Nephron (organoid): ENCODE measurements around the gene PLB1.

ENCODE experiments used
- H3K27ac Mint-ChIP-seq, 3 experiments: 2 replicates each; pipeline ENCODE4 v1.8.0; 2020; ENCODE audit warnings: mixed read lengths in 3 of 3, mild to moderate bottlenecking in 2 of 3, moderate library complexity in 1 of 3
- H3K27me3 Mint-ChIP-seq: 2 replicates; pipeline ENCODE4 v1.8.0; 2021; ENCODE audit warnings: low read depth, mild to moderate bottlenecking, moderate library complexity, mixed read lengths
- H3K36me3 Mint-ChIP-seq: 2 replicates; pipeline ENCODE4 v1.8.0; 2020; ENCODE audit warnings: low read depth, mixed read lengths
- H3K4me1 Mint-ChIP-seq: 2 replicates; pipeline ENCODE4 v1.8.0; 2020; ENCODE audit warnings: mixed read lengths
- H3K4me3 Mint-ChIP-seq, 3 experiments: 2 replicates each; pipeline ENCODE4 v1.8.0; 2020; ENCODE audit warnings: mild to moderate bottlenecking in 3 of 3, mixed read lengths in 3 of 3, moderate library complexity in 2 of 3
- H3K9me3 Mint-ChIP-seq: 2 replicates; pipeline ENCODE4 v1.8.0; 2020; ENCODE audit warnings: mixed read lengths
- TF ChIP-seq, protein P1 (sequence below), 3 experiments: fragments of 200-600 bp; sonication (generic); IDR thresholded peaks; one replicate each; pipeline ENCODE4 v1.5.0; 2021; ENCODE audit warnings: antibody characterized with exemption in 3 of 3; ENCODE audit not compliant: unreplicated experiment in 3 of 3

The PLB1 gene

DNA sequence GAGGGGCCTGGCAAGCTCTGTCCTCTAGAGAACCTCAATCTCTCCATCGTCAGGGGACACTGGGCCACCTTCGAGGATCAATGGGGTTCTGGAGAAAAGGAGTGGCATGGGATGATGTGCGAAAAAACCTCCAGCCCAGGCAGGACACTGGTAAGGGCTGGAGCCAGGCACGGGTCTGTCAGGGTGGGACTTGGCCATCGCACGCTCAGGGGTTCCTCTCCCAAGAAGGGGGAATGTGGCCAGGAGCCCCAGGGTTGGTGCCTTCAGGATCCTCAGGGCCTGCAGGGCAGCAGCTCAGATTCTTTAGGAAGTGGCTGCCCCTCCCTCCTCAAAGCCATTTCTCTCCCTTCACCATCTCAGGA is 46.8 kb upstream of the PLB1 start:
- H3K9me3 Mint-ChIP-seq: no peaks in the 10 kb centered on the region
- no peaks in the 10 kb centered on the region for H3K4me1 Mint-ChIP-seq
- no peak overlapping the region for H3K4me3 Mint-ChIP-seq
- TF ChIP-seq, protein P1, sequence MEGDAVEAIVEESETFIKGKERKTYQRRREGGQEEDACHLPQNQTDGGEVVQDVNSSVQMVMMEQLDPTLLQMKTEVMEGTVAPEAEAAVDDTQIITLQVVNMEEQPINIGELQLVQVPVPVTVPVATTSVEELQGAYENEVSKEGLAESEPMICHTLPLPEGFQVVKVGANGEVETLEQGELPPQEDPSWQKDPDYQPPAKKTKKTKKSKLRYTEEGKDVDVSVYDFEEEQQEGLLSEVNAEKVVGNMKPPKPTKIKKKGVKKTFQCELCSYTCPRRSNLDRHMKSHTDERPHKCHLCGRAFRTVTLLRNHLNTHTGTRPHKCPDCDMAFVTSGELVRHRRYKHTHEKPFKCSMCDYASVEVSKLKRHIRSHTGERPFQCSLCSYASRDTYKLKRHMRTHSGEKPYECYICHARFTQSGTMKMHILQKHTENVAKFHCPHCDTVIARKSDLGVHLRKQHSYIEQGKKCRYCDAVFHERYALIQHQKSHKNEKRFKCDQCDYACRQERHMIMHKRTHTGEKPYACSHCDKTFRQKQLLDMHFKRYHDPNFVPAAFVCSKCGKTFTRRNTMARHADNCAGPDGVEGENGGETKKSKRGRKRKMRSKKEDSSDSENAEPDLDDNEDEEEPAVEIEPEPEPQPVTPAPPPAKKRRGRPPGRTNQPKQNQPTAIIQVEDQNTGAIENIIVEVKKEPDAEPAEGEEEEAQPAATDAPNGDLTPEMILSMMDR (IDR thresholded peaks at IDR 0.05; ENCODE audit: unreplicated experiment in 3 of 3): no peak
- H3K36me3 Mint-ChIP-seq: no peaks in the 10 kb centered on the region
- peaks cover 8% of the 10 kb centered on the region for H3K27me3 Mint-ChIP-seq
- H3K27ac Mint-ChIP-seq: no peak overlapping the region

DNA sequence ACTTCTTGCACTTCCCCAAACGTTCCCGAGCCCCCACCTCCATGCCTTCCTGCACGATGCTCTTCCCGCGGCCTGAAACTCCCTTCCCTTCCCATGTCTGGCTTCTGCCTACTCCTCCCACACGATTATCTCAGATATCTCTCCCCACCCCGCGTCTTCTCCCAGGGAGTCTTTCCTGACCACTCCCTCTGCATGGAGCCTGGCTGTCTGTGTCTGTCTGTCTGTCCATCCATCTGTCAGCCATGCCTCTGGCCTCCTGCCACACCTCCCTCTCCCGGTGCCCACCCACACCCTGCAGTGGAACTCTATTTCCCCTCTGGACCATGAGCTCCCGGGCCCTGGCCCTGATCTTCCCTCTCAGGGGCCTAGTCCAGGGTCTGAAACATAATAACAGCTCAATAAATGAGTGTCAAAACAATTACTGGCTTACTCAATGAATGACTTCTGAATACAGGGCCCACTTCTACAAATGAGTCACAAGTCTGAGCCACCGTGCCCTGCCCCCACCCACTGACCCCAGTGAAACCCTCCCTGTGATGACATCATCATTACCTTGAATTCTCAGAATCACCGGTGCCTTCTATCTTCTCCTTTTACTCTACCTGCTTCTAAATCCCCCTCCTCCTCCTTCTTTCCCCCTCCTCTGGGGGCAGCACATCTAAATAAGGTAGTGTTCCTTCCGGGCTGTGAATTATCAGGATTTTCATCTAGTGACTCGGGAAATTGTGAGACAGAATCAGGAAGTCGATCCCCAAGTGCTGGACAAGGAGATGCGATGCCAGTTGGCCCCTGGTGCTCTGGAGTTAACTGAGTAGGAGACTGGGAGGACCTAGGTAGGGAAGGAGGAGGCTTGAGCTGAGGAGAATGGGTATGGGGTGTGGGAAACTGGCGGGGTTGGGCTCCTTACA is 46.1 kb upstream of the PLB1 start:
- H3K27ac Mint-ChIP-seq: no peak overlapping the region
- TF ChIP-seq, protein P1 (IDR thresholded peaks at IDR 0.05; ENCODE audit: unreplicated experiment in 3 of 3): no peak
- H3K36me3 Mint-ChIP-seq: no peaks in the 10 kb centered on the region
- H3K9me3 Mint-ChIP-seq: no peaks in the 10 kb centered on the region
- H3K27me3 Mint-ChIP-seq: peaks cover 4% of the 10 kb centered on the region
- H3K4me1 Mint-ChIP-seq: no peaks in the 10 kb centered on the region
- no peak overlapping the region for H3K4me3 Mint-ChIP-seq

DNA sequence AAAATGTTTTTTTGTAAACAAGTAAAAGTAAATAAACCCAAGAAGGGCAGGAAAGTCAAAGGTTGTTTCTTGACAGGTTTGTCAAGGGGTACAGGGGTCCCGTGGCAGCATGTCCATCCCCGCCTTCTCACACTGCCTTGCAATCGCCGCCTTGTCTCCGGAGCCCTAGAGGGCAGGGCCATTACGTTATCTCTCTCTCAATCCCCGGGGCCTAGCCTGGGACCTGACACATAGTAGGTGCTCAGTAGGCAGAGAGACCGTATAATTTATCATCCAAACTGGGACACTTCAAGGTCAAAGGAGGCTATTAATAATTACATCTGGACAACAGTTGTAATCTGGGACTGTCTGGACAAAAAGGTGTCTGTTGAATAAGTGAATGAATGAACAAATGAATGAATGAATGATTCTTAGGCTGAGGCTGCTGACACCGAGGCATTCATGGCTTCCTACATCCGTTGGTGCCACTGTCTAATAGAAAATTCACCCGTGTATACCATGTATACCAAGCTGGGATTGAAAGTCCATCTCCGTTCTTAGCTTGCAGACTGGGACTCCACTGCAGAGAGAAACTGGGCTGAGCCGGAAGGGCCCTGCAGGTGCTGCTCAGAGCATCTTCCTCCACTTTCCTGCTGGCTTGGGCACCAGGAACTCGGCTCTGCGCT is 44.8 kb upstream of the PLB1 start:
- Mint-ChIP-seq H3K27ac (no peak overlapping the region), H3K27me3 (peaks cover 7% of the 10 kb centered on the region), H3K4me1 (no peaks in the 10 kb centered on the region), H3K36me3 (no peaks in the 10 kb centered on the region), H3K4me3 (no peak overlapping the region), H3K9me3 (no peaks in the 10 kb centered on the region)
- TF ChIP-seq, protein P1 (IDR thresholded peaks at IDR 0.05; ENCODE audit: unreplicated experiment in 3 of 3): no peak

DNA sequence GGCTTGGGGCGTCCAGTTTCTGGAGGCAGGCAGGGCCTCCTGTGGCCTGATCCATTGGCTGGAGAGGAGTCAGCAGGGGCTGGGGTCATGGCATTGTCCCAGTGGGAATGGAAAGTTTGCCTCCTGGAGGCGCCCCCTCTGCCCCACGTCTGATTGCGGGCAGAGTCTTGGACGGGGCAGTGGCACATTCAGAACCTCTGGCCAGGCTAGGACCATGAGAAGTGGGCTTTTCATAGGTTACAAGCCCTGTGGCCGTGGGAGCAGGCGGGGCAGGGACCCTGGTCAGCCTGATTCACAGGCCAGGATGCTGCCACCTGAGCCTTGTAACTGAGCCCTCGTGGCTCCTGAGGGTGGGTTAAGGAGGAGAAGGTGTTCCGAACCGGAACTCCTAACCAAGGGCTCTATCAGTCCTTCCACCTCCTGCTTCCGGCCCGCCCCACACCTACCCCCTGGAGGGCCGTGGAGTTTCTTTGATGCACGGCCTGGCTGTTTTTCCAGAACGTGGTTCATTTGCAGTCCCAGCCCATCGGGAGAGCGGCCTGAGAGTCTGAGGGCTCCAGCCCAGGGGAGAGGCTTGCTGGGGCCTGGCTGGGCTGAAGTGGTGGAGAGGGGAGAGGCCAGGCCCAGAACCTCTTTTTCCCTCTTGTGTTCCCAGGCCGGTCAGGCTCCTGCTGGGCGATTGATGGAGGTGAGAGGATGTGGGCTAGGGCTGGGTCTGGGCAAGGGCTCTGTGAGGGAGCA is 43.9 kb upstream of the PLB1 start:
- Mint-ChIP-seq H3K36me3 (no peaks in the 10 kb centered on the region), H3K27me3 (peaks cover 14% of the 10 kb centered on the region), H3K27ac (no peak overlapping the region), H3K4me1 (no peaks in the 10 kb centered on the region), H3K9me3 (no peaks in the 10 kb centered on the region), H3K4me3 (no peak overlapping the region)
- TF ChIP-seq, protein P1 (IDR thresholded peaks at IDR 0.05; ENCODE audit: unreplicated experiment in 3 of 3): no peak

DNA sequence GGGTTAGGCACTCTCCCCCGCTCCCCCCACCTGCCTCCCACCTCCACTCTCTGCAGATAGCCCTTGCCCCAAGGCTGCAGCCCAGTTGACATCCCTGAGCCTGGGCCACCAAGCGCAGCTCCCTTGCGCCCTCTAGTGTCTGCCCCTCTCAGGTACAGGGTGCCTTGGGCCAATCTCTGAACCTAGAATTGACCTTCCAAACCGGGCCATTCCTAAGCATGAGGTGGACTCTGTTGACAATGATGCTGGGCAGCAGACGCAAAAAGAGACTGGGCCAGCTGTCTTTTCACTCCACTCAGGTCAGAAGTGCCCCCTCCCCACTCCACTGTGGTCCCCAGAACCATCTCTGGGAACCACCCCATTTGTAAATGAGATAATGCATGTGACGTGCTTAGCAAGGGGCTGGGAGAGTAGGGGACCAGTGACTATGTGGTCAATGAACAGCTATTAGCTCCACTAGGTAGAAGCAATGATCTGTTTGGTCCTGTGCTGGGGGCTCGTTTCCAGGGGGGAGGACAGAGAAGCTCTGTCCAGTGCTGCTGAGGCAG is 43.3 kb upstream of the PLB1 start:
- H3K36me3 Mint-ChIP-seq: no peaks in the 10 kb centered on the region
- TF ChIP-seq, protein P1 (IDR thresholded peaks at IDR 0.05; ENCODE audit: unreplicated experiment in 3 of 3): peak; percentile 65 to 74 (median 72)
- no peaks in the 10 kb centered on the region for H3K4me1 Mint-ChIP-seq
- no peaks in the 10 kb centered on the region for H3K9me3 Mint-ChIP-seq
- H3K4me3 Mint-ChIP-seq: no peak overlapping the region
- no peak overlapping the region for H3K27ac Mint-ChIP-seq
- peaks cover 14% of the 10 kb centered on the region for H3K27me3 Mint-ChIP-seq
